Testis (tissue), 2 donors: ENCODE data around the gene ROS1.

Source experiments
- POLR2A ChIP-seq: fragments of 450-650 bp; IDR thresholded peaks from one replicate; pipeline ENCODE4 v1.6.1; 2017; ENCODE audit warnings: antibody characterized with exemption, mild to moderate bottlenecking, moderate library complexity
- TF ChIP-seq, protein P1 (sequence below), 3 experiments: fragments of 450-650 bp in 2 of 3; fragments of 200-600 bp in 1 of 3; sonication (generic) in 1 of 3; IDR thresholded peaks; one replicate each; pipeline ENCODE4 v1.5.1; 2016 to 2019; ENCODE audit warnings: antibody characterized with exemption in 3 of 3, mild to moderate bottlenecking in 2 of 3, moderate library complexity in 1 of 3

DNA sequence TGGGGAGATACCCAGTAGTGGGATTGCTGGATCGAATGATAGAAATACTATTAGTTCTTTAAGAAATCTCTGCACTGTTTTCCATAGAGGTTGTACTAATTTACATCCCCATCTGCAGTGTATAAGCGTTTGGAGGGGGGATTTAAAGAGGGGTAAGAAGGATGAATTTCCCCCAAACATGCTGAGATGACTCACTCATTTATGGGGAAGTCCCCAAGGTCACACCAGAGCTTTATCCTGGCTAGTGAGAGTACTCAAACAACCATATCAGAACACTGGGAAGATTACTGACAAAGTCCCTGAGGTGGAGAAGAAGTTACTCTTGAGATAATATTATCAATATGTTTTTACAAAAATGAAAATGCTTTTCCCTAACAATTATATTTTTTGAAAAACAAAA lies 44.0 kb downstream of the ROS1 start:
- TF ChIP-seq, protein P1, sequence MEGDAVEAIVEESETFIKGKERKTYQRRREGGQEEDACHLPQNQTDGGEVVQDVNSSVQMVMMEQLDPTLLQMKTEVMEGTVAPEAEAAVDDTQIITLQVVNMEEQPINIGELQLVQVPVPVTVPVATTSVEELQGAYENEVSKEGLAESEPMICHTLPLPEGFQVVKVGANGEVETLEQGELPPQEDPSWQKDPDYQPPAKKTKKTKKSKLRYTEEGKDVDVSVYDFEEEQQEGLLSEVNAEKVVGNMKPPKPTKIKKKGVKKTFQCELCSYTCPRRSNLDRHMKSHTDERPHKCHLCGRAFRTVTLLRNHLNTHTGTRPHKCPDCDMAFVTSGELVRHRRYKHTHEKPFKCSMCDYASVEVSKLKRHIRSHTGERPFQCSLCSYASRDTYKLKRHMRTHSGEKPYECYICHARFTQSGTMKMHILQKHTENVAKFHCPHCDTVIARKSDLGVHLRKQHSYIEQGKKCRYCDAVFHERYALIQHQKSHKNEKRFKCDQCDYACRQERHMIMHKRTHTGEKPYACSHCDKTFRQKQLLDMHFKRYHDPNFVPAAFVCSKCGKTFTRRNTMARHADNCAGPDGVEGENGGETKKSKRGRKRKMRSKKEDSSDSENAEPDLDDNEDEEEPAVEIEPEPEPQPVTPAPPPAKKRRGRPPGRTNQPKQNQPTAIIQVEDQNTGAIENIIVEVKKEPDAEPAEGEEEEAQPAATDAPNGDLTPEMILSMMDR (IDR thresholded peaks at IDR 0.05) = no peak
- no peak for TF ChIP-seq POLR2A
